Dedifferentiated amniotic fluid mesenchymal stem cell (primary cell): ENCODE measurements around the gene PLXNC1.

Source experiments
- DNase-seq: peaks from one replicate; pipeline ENCODE4 v3.0.0-alpha.2; 2016; ENCODE audit errors: extremely low spot score

The PLXNC1 gene

GRCh38 chr12:94353130-94353529, 204.8 kb downstream of the PLXNC1 start:
- no peak for DNase-seq
